A549 (cell line): ENCODE measurements around the gene CALM3. TPM values are rescaled to one million over a fixed set of nuclear protein-coding genes. Genes with fewer than 3 reads are reported as not detected.

ENCODE experiments used
- ATAC-seq, 2 experiments: fragments of 200-7000 bp in 1 of 2; fragments of >200 bp in 1 of 2; cut with Nextera tagmentation in 1 of 2; cut with Tn5 transposase in 1 of 2; 3 replicates each; pipeline versions ENCODE4 v1.8.0 to v1.9.1; 2018 to 2020; ENCODE audit warnings: mild to moderate bottlenecking in 1 of 2, moderate library complexity in 1 of 2
- CTCF ChIA-PET: fragments of 300-600 bp; sonication (Branson Sonifier 250); formaldehyde crosslinking; extraction: SDS; loops from one replicate; lab custom pipeline; 2021; ENCODE audit warnings: antibody characterized with exemption, inconsistent platforms; lab: Yijun Ruan, JAX
- POLR2A ChIA-PET: fragments of 350-600 bp; formaldehyde crosslinking; extraction: SDS; loops from one replicate; lab custom pipeline; 2021; ENCODE audit warnings: antibody characterized with exemption, inconsistent platforms; lab: Yijun Ruan, JAX
- DNase-seq, 2 experiments: peaks; one replicate each; pipeline versions ENCODE4 v3.0.0 to v3.0.0-alpha.2; 2011 to 2016; ENCODE audit warnings: low read depth in 1 of 2, low spot score in 1 of 2
- FAIRE-seq: peaks from 2 replicates; lab custom pipeline; 2011; peaks lifted over from hg19 to GRCh38; lab: Jason Lieb, UNC
- H3K27ac ChIP-seq, 2 experiments: fragments of >200 bp; sonication (Bioruptor Twin); formaldehyde crosslinking; 3 replicates each; pipeline ENCODE4 v1.5.1; 2016 to 2017
- H3K4me1 ChIP-seq: fragments of >200 bp; sonication (Bioruptor Twin); formaldehyde crosslinking; 3 replicates; pipeline ENCODE4 v1.6.1; 2016
- H3K4me2 ChIP-seq: fragments of >200 bp; sonication (Bioruptor Twin); formaldehyde crosslinking; 3 replicates; pipeline ENCODE4 v1.6.1; 2016
- H3K4me3 ChIP-seq: fragments of >200 bp; sonication (Bioruptor Twin); formaldehyde crosslinking; 3 replicates; pipeline ENCODE4 v1.5.1; 2016
- H3K9me3 ChIP-seq: fragments of >200 bp; sonication (Bioruptor Twin); formaldehyde crosslinking; 3 replicates; pipeline ENCODE4 v1.6.1; 2016
- CBX2 ChIP-seq: fragments of 200-600 bp; sonication (generic); IDR thresholded peaks from 2 replicates; pipeline ENCODE4 v1.6.1; 2016; ENCODE audit warnings: low read depth, mild to moderate bottlenecking, borderline replicate concordance
- CBX8 ChIP-seq: fragments of 200-600 bp; sonication (generic); IDR thresholded peaks from 2 replicates; pipeline ENCODE4 v1.6.1; 2016
- CEBPB ChIP-seq, 2 experiments: fragments of >200 bp in 1 of 2; sonication (Bioruptor Twin) in 1 of 2; formaldehyde crosslinking in 1 of 2; IDR thresholded peaks; 2 replicates each; pipeline ENCODE4 v1.6.1; 2012 to 2016
- CHD2 ChIP-seq: fragments of 150-350 bp; IDR thresholded peaks from 2 replicates; pipeline ENCODE4 v1.6.1; 2014; ENCODE audit warnings: low read length; ENCODE audit not compliant: partially characterized antibody
- EHF ChIP-seq: fragments of 250-450 bp; sonication (Bioruptor Pico); IDR thresholded peaks from 2 replicates; pipeline ENCODE4 v1.5.0; 2020; ENCODE audit warnings: mild to moderate bottlenecking
- EHMT2 ChIP-seq: fragments of 200-600 bp; sonication (generic); IDR thresholded peaks from 2 replicates; pipeline ENCODE4 v1.6.1; 2016; ENCODE audit warnings: antibody characterized with exemption, low read depth, mild to moderate bottlenecking, moderate library complexity
- EP300 ChIP-seq, 2 experiments: fragments of >200 bp; sonication (Bioruptor Twin); formaldehyde crosslinking; IDR thresholded peaks; 2 replicates in 1 of 2; 3 replicates in 1 of 2; pipeline ENCODE4 v1.6.1; 2016 to 2017
- ESRRA ChIP-seq: fragments of 150-350 bp; IDR thresholded peaks from 2 replicates; pipeline ENCODE4 v1.6.1; 2014; ENCODE audit warnings: mild to moderate bottlenecking, low read length, borderline replicate concordance
- FOSB ChIP-seq: fragments of 250-450 bp; sonication (Bioruptor Pico); IDR thresholded peaks from 2 replicates; pipeline ENCODE4 v1.5.0; 2020; ENCODE audit warnings: mild to moderate bottlenecking, moderate library complexity
- GATA3 ChIP-seq: IDR thresholded peaks from 2 replicates; pipeline ENCODE4 v1.6.1; 2012; ENCODE audit warnings: borderline replicate concordance
- HDAC2 ChIP-seq: fragments of 200-600 bp; sonication (generic); IDR thresholded peaks from 2 replicates; pipeline ENCODE4 v1.6.1; 2016
- HEYL ChIP-seq: fragments of 250-450 bp; sonication (Bioruptor Pico); IDR thresholded peaks from 2 replicates; pipeline ENCODE4 v1.8.0; 2021; ENCODE audit warnings: mild to moderate bottlenecking, moderate library complexity
- HOXB13 ChIP-seq: fragments of 250-450 bp; sonication (Bioruptor Pico); IDR thresholded peaks from 2 replicates; pipeline ENCODE4 v1.5.0; 2020; ENCODE audit warnings: low read depth, mild to moderate bottlenecking, moderate library complexity
- HOXB5 ChIP-seq: fragments of 250-450 bp; sonication (Bioruptor Pico); IDR thresholded peaks from 2 replicates; pipeline ENCODE4 v1.5.0; 2020; ENCODE audit warnings: mild to moderate bottlenecking, moderate library complexity
- JUNB ChIP-seq: fragments of >200 bp; sonication (Bioruptor Twin); formaldehyde crosslinking; IDR thresholded peaks from 2 replicates; pipeline ENCODE4 v1.6.1; 2016
- KDM1A ChIP-seq: fragments of 200-600 bp; sonication (generic); IDR thresholded peaks from 2 replicates; pipeline ENCODE4 v1.6.1; 2016; ENCODE audit warnings: low read depth, mild to moderate bottlenecking
- KDM5A ChIP-seq: fragments of 200-600 bp; sonication (generic); IDR thresholded peaks from 2 replicates; pipeline ENCODE4 v1.6.1; 2016; ENCODE audit warnings: antibody characterized with exemption, mild to moderate bottlenecking
- POLR2A ChIP-seq: IDR thresholded peaks from 2 replicates; pipeline ENCODE4 v1.6.1; 2012; ENCODE audit warnings: mild to moderate bottlenecking, low read length
- RAD21 ChIP-seq, 2 experiments: fragments of >200 bp in 1 of 2; sonication (Bioruptor Twin) in 1 of 2; formaldehyde crosslinking in 1 of 2; IDR thresholded peaks in 1 of 2; conservative IDR thresholded peaks in 1 of 2; 2 replicates in 1 of 2; 3 replicates in 1 of 2; pipeline ENCODE4 v1.6.1; 2012 to 2018; ENCODE audit warnings: inconsistent platforms in 1 of 2
- RFX5 ChIP-seq: fragments of 450-650 bp; IDR thresholded peaks from 2 replicates; pipeline ENCODE4 v1.7.1; 2014; ENCODE audit warnings: antibody characterized with exemption, mild to moderate bottlenecking, moderate library complexity
- TFCP2L1 ChIP-seq: fragments of 250-450 bp; sonication (Bioruptor Pico); IDR thresholded peaks from 2 replicates; pipeline ENCODE4 v1.5.0; 2021; ENCODE audit warnings: mild to moderate bottlenecking
- TP53 ChIP-seq: fragments of 250-450 bp; sonication (Bioruptor Pico); IDR thresholded peaks from 2 replicates; pipeline ENCODE4 v1.5.0; 2021; ENCODE audit warnings: mild to moderate bottlenecking, moderate library complexity
- ZFP36 ChIP-seq: fragments of 450-650 bp; IDR thresholded peaks from 2 replicates; pipeline ENCODE4 v1.6.1; 2014; ENCODE audit warnings: borderline replicate concordance; ENCODE audit not compliant: partially characterized antibody
- ZNF302 ChIP-seq: fragments of 250-450 bp; sonication (Bioruptor Pico); IDR thresholded peaks from 2 replicates; pipeline ENCODE4 v1.9.0; 2021; ENCODE audit warnings: inconsistent platforms, mild to moderate bottlenecking, moderate library complexity
- WGBS: methylation state at CpG from one replicate; pipeline ENCODE4 v1.1.6; 2017; ENCODE audit errors: missing lambda C conversion rate; 5-methylcytosine and 5-hydroxymethylcytosine counted together
- polyA plus RNA-seq, 4 experiments: library from polyadenylated mRNA; depleted of rRNA in 3 of 4; stranded (reverse); fragments of >200 nt; fragmentation: RNase III in 1 of 4; extraction: RNeasy Plus Mini Kit Qiagen cat#74134 plus additional on column Dnase treatment in 1 of 4; gene quantifications; 2 replicates in 3 of 4; 3 replicates in 1 of 4; pipeline ENCODE4 v1.2.3, GENCODE V29; 2011 to 2017
- TF ChIP-seq, protein P1 (sequence below): fragments of 250-450 bp; sonication (Bioruptor Pico); IDR thresholded peaks from 2 replicates; pipeline ENCODE4 v1.5.0; 2020; ENCODE audit warnings: low read depth, mild to moderate bottlenecking, moderate library complexity
- TF ChIP-seq, protein P2 (sequence below): IDR thresholded peaks from 2 replicates; pipeline ENCODE4 v1.6.1; 2012
- TF ChIP-seq, protein P3 (sequence below): IDR thresholded peaks from 2 replicates; pipeline ENCODE4 v1.6.1; 2012
- TF ChIP-seq, protein P4 (sequence below): fragments of >200 bp; sonication (Bioruptor Twin); formaldehyde crosslinking; IDR thresholded peaks from 3 replicates; pipeline ENCODE4 v1.6.1; 2016
- TF ChIP-seq, protein P5 (sequence below): fragments of 450-650 bp; IDR thresholded peaks from 2 replicates; pipeline ENCODE4 v1.6.1; 2014; ENCODE audit warnings: antibody characterized with exemption
- TF ChIP-seq, protein P6 (sequence below): fragments of 250-450 bp; sonication (Bioruptor Pico); IDR thresholded peaks from 2 replicates; pipeline ENCODE4 v1.5.0; 2021; ENCODE audit warnings: mild to moderate bottlenecking, moderate library complexity, borderline replicate concordance
- TF ChIP-seq, protein P7 (sequence below): IDR thresholded peaks from 2 replicates; pipeline ENCODE4 v1.6.1; 2012; ENCODE audit warnings: low read depth, borderline replicate concordance

The CALM3 gene
- polyA plus RNA-seq, 2 of the 4 experiments (the other 2 are of a cell fraction) = 303 to 548 TPM

DNA sequence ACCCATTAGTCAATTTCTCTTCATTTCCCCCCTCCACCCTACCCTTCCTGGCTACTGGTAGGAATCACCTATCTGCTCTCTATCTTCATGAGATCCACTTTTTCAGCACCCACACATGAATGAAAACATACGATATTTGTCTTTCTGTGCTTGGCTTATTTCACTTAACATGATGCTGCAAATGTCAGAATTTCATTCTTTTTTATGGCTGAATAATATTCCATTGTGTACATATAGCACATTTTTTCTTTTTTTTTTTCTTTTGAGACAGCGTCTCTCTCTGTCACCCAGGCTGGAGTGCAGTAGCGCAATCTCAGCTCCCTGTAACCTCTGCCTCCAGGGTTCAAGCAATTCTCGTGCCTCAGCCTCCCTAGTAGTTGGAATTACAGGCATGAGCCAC is 9.9 kb upstream of the CALM3 start:
- Histone ChIP-seq H3K9me3 (no peaks in the 10 kb centered on the region), H3K4me2 (no peak overlapping the region), H3K4me1 (no peaks in the 10 kb centered on the region), H3K27ac (no peak overlapping the region), H3K4me3 (no peak overlapping the region)
- ATAC-seq (no peak), DNase-seq (no peak), FAIRE-seq (no peak)
- WGBS = 62% methylated on average over 4 of the region's 4 CpGs
- POLR2A ChIA-PET = interaction anchor here (1.8 kb wide), 1 partner anchor 9 kb away, joined by 11 read pairs; the partner anchor contains the start of gene CALM3
- CTCF ChIA-PET = interaction anchor here (1.0 to 34.1 kb wide), 2 partner anchors 11 to 32 kb away, joined by 3 to 737 read pairs; partner anchors contain the start of genes GNG8 and PTGIR
- no peak for TF ChIP-seq ESRRA
- TF ChIP-seq, protein P1, sequence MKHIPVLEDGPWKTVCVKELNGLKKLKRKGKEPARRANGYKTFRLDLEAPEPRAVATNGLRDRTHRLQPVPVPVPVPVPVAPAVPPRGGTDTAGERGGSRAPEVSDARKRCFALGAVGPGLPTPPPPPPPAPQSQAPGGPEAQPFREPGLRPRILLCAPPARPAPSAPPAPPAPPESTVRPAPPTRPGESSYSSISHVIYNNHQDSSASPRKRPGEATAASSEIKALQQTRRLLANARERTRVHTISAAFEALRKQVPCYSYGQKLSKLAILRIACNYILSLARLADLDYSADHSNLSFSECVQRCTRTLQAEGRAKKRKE (CRISPR knock-in tag) = no peak
- TF ChIP-seq, protein P2, sequence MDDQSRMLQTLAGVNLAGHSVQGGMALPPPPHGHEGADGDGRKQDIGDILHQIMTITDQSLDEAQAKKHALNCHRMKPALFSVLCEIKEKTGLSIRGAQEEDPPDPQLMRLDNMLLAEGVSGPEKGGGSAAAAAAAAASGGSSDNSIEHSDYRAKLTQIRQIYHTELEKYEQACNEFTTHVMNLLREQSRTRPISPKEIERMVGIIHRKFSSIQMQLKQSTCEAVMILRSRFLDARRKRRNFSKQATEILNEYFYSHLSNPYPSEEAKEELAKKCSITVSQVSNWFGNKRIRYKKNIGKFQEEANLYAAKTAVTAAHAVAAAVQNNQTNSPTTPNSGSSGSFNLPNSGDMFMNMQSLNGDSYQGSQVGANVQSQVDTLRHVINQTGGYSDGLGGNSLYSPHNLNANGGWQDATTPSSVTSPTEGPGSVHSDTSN = no peak
- TF ChIP-seq GATA3 = no peak
- TF ChIP-seq ZFP36 = no peak
- TF ChIP-seq ZNF302 (CRISPR knock-in tag) = no peak
- no peak for TF ChIP-seq TP53 (CRISPR knock-in tag)
- no peak for TF ChIP-seq FOSB (CRISPR knock-in tag)
- TF ChIP-seq RFX5 = no peak
- TF ChIP-seq, protein P3, sequence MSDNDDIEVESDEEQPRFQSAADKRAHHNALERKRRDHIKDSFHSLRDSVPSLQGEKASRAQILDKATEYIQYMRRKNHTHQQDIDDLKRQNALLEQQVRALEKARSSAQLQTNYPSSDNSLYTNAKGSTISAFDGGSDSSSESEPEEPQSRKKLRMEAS = no peak
- no peak for TF ChIP-seq KDM1A
- TF ChIP-seq KDM5A = no peak
- TF ChIP-seq, protein P4, sequence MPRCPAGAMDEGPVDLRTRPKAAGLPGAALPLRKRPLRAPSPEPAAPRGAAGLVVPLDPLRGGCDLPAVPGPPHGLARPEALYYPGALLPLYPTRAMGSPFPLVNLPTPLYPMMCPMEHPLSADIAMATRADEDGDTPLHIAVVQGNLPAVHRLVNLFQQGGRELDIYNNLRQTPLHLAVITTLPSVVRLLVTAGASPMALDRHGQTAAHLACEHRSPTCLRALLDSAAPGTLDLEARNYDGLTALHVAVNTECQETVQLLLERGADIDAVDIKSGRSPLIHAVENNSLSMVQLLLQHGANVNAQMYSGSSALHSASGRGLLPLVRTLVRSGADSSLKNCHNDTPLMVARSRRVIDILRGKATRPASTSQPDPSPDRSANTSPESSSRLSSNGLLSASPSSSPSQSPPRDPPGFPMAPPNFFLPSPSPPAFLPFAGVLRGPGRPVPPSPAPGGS = no peak
- TF ChIP-seq HDAC2 = no peak
- TF ChIP-seq CBX8 = no peak
- TF ChIP-seq, protein P5, sequence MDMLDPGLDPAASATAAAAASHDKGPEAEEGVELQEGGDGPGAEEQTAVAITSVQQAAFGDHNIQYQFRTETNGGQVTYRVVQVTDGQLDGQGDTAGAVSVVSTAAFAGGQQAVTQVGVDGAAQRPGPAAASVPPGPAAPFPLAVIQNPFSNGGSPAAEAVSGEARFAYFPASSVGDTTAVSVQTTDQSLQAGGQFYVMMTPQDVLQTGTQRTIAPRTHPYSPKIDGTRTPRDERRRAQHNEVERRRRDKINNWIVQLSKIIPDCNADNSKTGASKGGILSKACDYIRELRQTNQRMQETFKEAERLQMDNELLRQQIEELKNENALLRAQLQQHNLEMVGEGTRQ = no peak
- TF ChIP-seq, protein P6, sequence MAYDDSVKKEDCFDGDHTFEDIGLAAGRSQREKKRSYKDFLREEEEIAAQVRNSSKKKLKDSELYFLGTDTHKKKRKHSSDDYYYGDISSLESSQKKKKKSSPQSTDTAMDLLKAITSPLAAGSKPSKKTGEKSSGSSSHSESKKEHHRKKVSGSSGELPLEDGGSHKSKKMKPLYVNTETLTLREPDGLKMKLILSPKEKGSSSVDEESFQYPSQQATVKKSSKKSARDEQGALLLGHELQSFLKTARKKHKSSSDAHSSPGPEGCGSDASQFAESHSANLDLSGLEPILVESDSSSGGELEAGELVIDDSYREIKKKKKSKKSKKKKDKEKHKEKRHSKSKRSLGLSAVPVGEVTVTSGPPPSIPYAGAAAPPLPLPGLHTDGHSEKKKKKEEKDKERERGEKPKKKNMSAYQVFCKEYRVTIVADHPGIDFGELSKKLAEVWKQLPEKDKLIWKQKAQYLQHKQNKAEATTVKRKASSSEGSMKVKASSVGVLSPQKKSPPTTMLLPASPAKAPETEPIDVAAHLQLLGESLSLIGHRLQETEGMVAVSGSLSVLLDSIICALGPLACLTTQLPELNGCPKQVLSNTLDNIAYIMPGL (CRISPR knock-in tag) = no peak
- no peak for TF ChIP-seq CBX2

DNA sequence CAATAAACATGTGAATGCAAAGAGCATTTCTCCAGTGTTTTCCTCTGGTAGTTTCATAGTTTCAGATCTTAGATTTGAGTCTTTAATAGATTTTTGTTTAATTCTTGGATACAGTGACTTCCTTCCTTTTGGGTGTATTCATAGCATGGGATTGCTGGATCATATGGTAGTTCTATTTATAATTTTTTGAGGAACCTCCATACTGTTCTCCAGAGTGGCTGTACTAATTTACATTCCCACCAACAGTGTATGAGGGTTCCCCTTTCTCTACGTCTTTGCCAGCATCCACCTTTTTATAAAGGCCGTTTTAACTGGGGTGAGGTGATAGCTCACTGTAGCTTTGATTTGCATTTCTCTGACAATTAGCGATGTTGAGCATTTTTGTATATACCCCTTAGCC is 9.3 kb upstream of the CALM3 start:
- POLR2A ChIA-PET = interaction anchor here (1.8 kb wide), 1 partner anchor 9 kb away, joined by 11 read pairs; the partner anchor contains the start of gene CALM3
- DNase-seq (no peak), ATAC-seq (no peak), FAIRE-seq (no peak)
- Histone ChIP-seq H3K4me2 (no peak overlapping the region), H3K4me3 (no peak overlapping the region), H3K27ac (no peak overlapping the region), H3K9me3 (no peaks in the 10 kb centered on the region), H3K4me1 (no peaks in the 10 kb centered on the region)
- WGBS = 89% methylated on average over 3 of the region's 3 CpGs
- CTCF ChIA-PET = interaction anchor here (0.7 to 34.1 kb wide), 2 partner anchors 25 to 32 kb away, joined by 3 to 737 read pairs; partner anchors contain the start of genes GNG8 and PTGIR
- no peak for TF ChIP-seq EP300 (IDR thresholded peaks at IDR 0.05)
- TF ChIP-seq RAD21 (conservative IDR thresholded peaks at IDR 0.05 in 1 of 2, IDR thresholded peaks at IDR 0.05 in 1 of 2) = no peak
- TF ChIP-seq, protein P5 = no peak
- no peak for TF ChIP-seq CBX2
- TF ChIP-seq TFCP2L1 (CRISPR knock-in tag) = no peak
- TF ChIP-seq JUNB = no peak
- no peak for TF ChIP-seq CEBPB (IDR thresholded peaks at IDR 0.05)
- TF ChIP-seq, protein P7, sequence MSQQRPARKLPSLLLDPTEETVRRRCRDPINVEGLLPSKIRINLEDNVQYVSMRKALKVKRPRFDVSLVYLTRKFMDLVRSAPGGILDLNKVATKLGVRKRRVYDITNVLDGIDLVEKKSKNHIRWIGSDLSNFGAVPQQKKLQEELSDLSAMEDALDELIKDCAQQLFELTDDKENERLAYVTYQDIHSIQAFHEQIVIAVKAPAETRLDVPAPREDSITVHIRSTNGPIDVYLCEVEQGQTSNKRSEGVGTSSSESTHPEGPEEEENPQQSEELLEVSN = no peak
- TF ChIP-seq, protein P1 (CRISPR knock-in tag) = no peak
- no peak for TF ChIP-seq HOXB13 (CRISPR knock-in tag)
- no peak for TF ChIP-seq CHD2
- TF ChIP-seq CBX8 = no peak
- TF ChIP-seq EHMT2 = no peak
- TF ChIP-seq HOXB5 = no peak
- TF ChIP-seq POLR2A = no peak
- no peak for TF ChIP-seq EHF (CRISPR knock-in tag)
- TF ChIP-seq HEYL (CRISPR knock-in tag) = no peak
